Right lobe of liver (tissue), 6 donors: Measurements from ENCODE around the gene ARMC9. TPM values are rescaled to one million over a fixed set of nuclear protein-coding genes. Genes with fewer than 3 reads are reported as not detected.

Source experiments
- ATAC-seq, 4 donors: fragments of 200-7000 bp; cut with Tn5 transposase; one replicate each; pipeline ENCODE4 v1.9.1; 2020; ENCODE audit warnings: mild to moderate bottlenecking in 4 of 4, moderate library complexity in 4 of 4
- DNase-seq, 3 donors: peaks; one replicate each; pipeline ENCODE4 v3.0.0-alpha.2; 2020
- H3K27ac ChIP-seq, 3 donors: fragments of 200-600 bp; one replicate each; pipeline ENCODE4 v1.8.0; 2022
- H3K27me3 ChIP-seq, 2 donors: fragments of 200-600 bp; one replicate each; pipeline ENCODE4 v1.8.0; 2022
- H3K36me3 ChIP-seq, 4 donors: fragments of 200-600 bp; sonication (generic) in 1 of 4; one replicate each; pipeline versions ENCODE4 v1.5.1 to v1.8.0; 2017 to 2022; ENCODE audit warnings: control low read depth in 1 of 4
- H3K4me1 ChIP-seq, 4 donors: fragments of 200-600 bp; sonication (generic) in 1 of 4; one replicate each; pipeline versions ENCODE4 v1.5.1 to v1.8.0; 2017 to 2022; ENCODE audit warnings: control low read depth in 1 of 4
- H3K4me3 ChIP-seq, 3 donors: fragments of 200-600 bp; one replicate each; pipeline ENCODE4 v1.8.0; 2022
- H3K9me3 ChIP-seq, 4 donors: fragments of 200-600 bp; sonication (generic) in 1 of 4; one replicate each; pipeline versions ENCODE4 v1.5.1 to v1.8.0; 2017 to 2022; ENCODE audit warnings: control low read depth in 1 of 4
- CTCF ChIP-seq, 4 donors: fragments of 200-600 bp in 3 of 4; fragments of 450-650 bp in 1 of 4; IDR thresholded peaks; one replicate each; pipeline versions ENCODE4 v1.5.1 to v1.8.0; 2016 to 2022; ENCODE audit warnings: antibody characterized with exemption in 4 of 4, mild to moderate bottlenecking in 2 of 4
- POLR2A ChIP-seq: fragments of 450-650 bp; IDR thresholded peaks from one replicate; pipeline ENCODE4 v1.6.1; 2017; ENCODE audit warnings: antibody characterized with exemption, mild to moderate bottlenecking
- WGBS: methylation state at CpG from one replicate; pipeline ENCODE4 v1.1.6; 2018; ENCODE audit warnings: low coverage, low lambda C conversion rate; ENCODE audit not compliant: insufficient coverage; ENCODE audit errors: missing lambda C conversion rate; 5-methylcytosine and 5-hydroxymethylcytosine counted together
- intact Hi-C, 2 donors: fragments of 100-400 bp; cut with DNase I; formaldehyde crosslinking; loops; one replicate each; pipeline versions ENCODE4 v1.11.2 to v1.14.1; 2022
- total RNA-seq, 6 experiments: library from RNA; depleted of rRNA in 2 of 6; stranded (reverse); fragments of >200 nt in 2 of 6; fragmentation: NEBNext Ultra II Directional in 3 of 6; extraction: Animal tissue kit (Norgen Biotek cat#: 25700) in 3 of 6; gene quantifications; one replicate each; pipeline versions ENCODE4 v1.1.0 to v1.2.4, GENCODE V29; 2016 to 2023
- donor health status: DM: no; HTN: yes; CAD: no.
- donor health status: DM: no; HTN: no; CAD: no.
- donor health status: DM: no; HTN: no; CAD: no.
- donor health status: DM: no; HTN: yes; CAD: no.
- donor health status: DM: no; HTN: yes; CAD: no.

Gene ARMC9
- total RNA-seq, 6 experiments from 2014 or later, result 1.5 to 7.7 (median 2.4) TPM

GRCh38 chr2:231201475-231201814 lies 3.0 kb downstream of the ARMC9 start:
- TF ChIP-seq POLR2A (no peak), CTCF (IDR thresholded peaks at IDR 0.05) (no peak)
- intact Hi-C loops, result no loop called here

DNA sequence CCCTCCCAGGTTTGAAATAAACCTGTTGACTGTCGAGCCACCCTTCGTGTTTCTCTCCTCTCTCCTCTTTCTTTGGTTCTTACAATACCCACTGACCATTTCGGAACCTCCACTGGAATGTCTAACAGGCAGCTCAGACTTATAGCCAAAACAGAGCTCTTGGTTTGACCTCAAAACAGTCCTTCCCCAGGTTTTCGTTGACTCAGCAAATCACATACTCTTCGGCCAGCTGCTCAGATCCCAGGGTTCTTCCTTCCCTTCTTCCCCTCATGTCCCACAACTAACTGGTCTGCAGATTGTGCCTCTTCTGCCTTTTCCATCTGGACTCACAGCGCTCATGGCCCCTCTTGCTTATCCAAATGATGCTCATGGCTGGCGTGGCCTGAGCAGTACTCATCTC lies 4.7 kb downstream of the ARMC9 start:
- Histone ChIP-seq H3K9me3 (no peaks in the 10 kb centered on the region), H3K27me3 (no peaks in the 10 kb centered on the region), H3K4me1 (peaks cover 0 to 6% (median 0%) of the 10 kb centered on the region in 4 donors), H3K4me3 (no peak overlapping the region), H3K36me3 (no peaks in the 10 kb centered on the region), H3K27ac (no peak overlapping the region)
- intact Hi-C loops, result no loop called here
- 84% methylated on average over 3 of the region's 7 CpGs for WGBS
- no peak for ATAC-seq
- TF ChIP-seq CTCF (IDR thresholded peaks at IDR 0.05) (no peak), POLR2A (no peak)
- DNase-seq, result peak in 1 of 3 donors; percentile 23

More at GRCh38 chr2:231201475-231201814, 3.0 kb downstream of the ARMC9 start:
- Histone ChIP-seq H3K4me3 (no peak overlapping the region), H3K27me3 (no peaks in the 10 kb centered on the region), H3K36me3 (no peaks in the 10 kb centered on the region), H3K4me1 (peaks cover 0 to 6% (median 0%) of the 10 kb centered on the region in 4 donors), H3K27ac (no peak overlapping the region), H3K9me3 (no peaks in the 10 kb centered on the region)
- peak in 1 of 3 donors; percentile 18 for DNase-seq
- no peak for ATAC-seq
- 65% methylated on average over 4 of the region's 4 CpGs for WGBS

- Histone ChIP-seq H3K27ac (no peak overlapping the region), H3K27me3 (no peaks in the 10 kb centered on the region), H3K4me3 (no peak overlapping the region), H3K9me3 (no peaks in the 10 kb centered on the region), H3K4me1 (peaks cover 0 to 2% (median 0%) of the 10 kb centered on the region in 4 donors), H3K36me3 (no peaks in the 10 kb centered on the region)
- DNase-seq (peak in 1 of 3 donors; percentile 17), ATAC-seq (no peak)
- intact Hi-C loops, result no loop called here
- 94% methylated on average over 3 of the region's 3 CpGs for WGBS
- TF ChIP-seq CTCF (IDR thresholded peaks at IDR 0.05) (no peak), POLR2A (no peak)
Measured at GRCh38 chr2:231204146-231204545, 5.7 kb downstream of the ARMC9 start.

- Histone ChIP-seq H3K4me1 (no peaks in the 10 kb centered on the region), H3K36me3 (no peaks in the 10 kb centered on the region), H3K9me3 (no peaks in the 10 kb centered on the region), H3K27me3 (no peaks in the 10 kb centered on the region), H3K27ac (no peak overlapping the region), H3K4me3 (no peak overlapping the region)
- no peak for TF ChIP-seq POLR2A
- no peak for TF ChIP-seq CTCF (IDR thresholded peaks at IDR 0.05)
- intact Hi-C loops, result no loop called here
- ATAC-seq (no peak), DNase-seq (peak in 1 of 3 donors; percentile 10)
- 82% methylated on average over 5 of the region's 5 CpGs for WGBS
Measured at GRCh38 chr2:231204581-231204980, 6.2 kb downstream of the ARMC9 start.

DNA sequence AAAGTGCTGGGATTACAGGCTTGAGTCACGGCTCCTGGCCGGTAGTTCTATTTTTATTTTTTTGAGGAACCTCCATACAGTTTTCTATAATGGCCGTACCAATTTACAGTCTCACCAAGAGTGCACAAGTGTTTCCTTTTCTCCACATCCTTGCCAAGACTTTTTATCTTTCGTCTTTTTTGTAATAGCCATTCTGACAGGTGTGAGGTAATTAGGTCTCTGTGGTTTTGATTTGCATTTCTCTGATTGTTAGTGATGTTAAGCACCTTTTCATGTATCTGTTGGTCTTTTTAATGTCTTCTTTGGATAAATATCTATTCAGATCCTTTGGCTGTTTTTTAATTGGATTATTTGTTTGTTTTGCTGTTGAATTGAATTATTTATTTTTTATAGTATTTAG lies 9.3 kb downstream of the ARMC9 start:
- ATAC-seq, result no peak
- no peak overlapping the region for H3K27ac ChIP-seq
- no peak overlapping the region for H3K4me3 ChIP-seq
- H3K4me1 ChIP-seq, result no peaks in the 10 kb centered on the region
- intact Hi-C loops, result no loop called here
- TF ChIP-seq POLR2A (no peak), CTCF (IDR thresholded peaks at IDR 0.05) (no peak)
- no peaks in the 10 kb centered on the region for H3K27me3 ChIP-seq
- H3K9me3 ChIP-seq, result no peaks in the 10 kb centered on the region
- no peaks in the 10 kb centered on the region for H3K36me3 ChIP-seq
- WGBS, result 87% methylated on average over 4 of the region's 4 CpGs
- DNase-seq, result no peak
